A549 (cell line): Measurements from ENCODE around the gene TNFRSF21. TPM values are rescaled to one million over a fixed set of nuclear protein-coding genes. Genes with fewer than 3 reads are reported as not detected.

ENCODE experiments used
- BHLHE40 ChIP-seq: IDR thresholded peaks from 2 replicates; pipeline ENCODE4 v1.6.1; 2012; ENCODE audit warnings: low read depth, low read length, inconsistent platforms
- CBX2 ChIP-seq: fragments of 200-600 bp; sonication (generic); IDR thresholded peaks from 2 replicates; pipeline ENCODE4 v1.6.1; 2016; ENCODE audit warnings: low read depth, mild to moderate bottlenecking, borderline replicate concordance
- CBX8 ChIP-seq: fragments of 200-600 bp; sonication (generic); IDR thresholded peaks from 2 replicates; pipeline ENCODE4 v1.6.1; 2016
- CEBPB ChIP-seq, 2 experiments: fragments of >200 bp in 1 of 2; sonication (Bioruptor Twin) in 1 of 2; formaldehyde crosslinking in 1 of 2; IDR thresholded peaks; 2 replicates each; pipeline ENCODE4 v1.6.1; 2012 to 2016
- CHD4 ChIP-seq: fragments of 200-600 bp; sonication (generic); IDR thresholded peaks from 2 replicates; pipeline ENCODE4 v1.6.1; 2016; ENCODE audit warnings: antibody characterized with exemption, mild to moderate bottlenecking, borderline replicate concordance
- FOSB ChIP-seq: fragments of 250-450 bp; sonication (Bioruptor Pico); IDR thresholded peaks from 2 replicates; pipeline ENCODE4 v1.5.0; 2020; ENCODE audit warnings: mild to moderate bottlenecking, moderate library complexity
- GATA3 ChIP-seq: IDR thresholded peaks from 2 replicates; pipeline ENCODE4 v1.6.1; 2012; ENCODE audit warnings: borderline replicate concordance
- HEYL ChIP-seq: fragments of 250-450 bp; sonication (Bioruptor Pico); IDR thresholded peaks from 2 replicates; pipeline ENCODE4 v1.8.0; 2021; ENCODE audit warnings: mild to moderate bottlenecking, moderate library complexity
- HOXB13 ChIP-seq: fragments of 250-450 bp; sonication (Bioruptor Pico); IDR thresholded peaks from 2 replicates; pipeline ENCODE4 v1.5.0; 2020; ENCODE audit warnings: low read depth, mild to moderate bottlenecking, moderate library complexity
- JUN ChIP-seq, 2 experiments: fragments of >200 bp; sonication (Bioruptor Twin); formaldehyde crosslinking; IDR thresholded peaks; 2 replicates in 1 of 2; 3 replicates in 1 of 2; pipeline ENCODE4 v1.6.1; 2016 to 2017
- KDM5A ChIP-seq: fragments of 200-600 bp; sonication (generic); IDR thresholded peaks from 2 replicates; pipeline ENCODE4 v1.6.1; 2016; ENCODE audit warnings: antibody characterized with exemption, mild to moderate bottlenecking
- MAFK ChIP-seq: fragments of 450-650 bp; IDR thresholded peaks from 2 replicates; pipeline ENCODE4 v1.6.1; 2014; ENCODE audit not compliant: partially characterized antibody
- NFE2L2 ChIP-seq: fragments of 150-350 bp; conservative IDR thresholded peaks from 2 replicates; pipeline ENCODE4 v1.6.1; 2014; ENCODE audit warnings: low read length
- POLR2A ChIP-seq: IDR thresholded peaks from 2 replicates; pipeline ENCODE4 v1.6.1; 2012; ENCODE audit warnings: mild to moderate bottlenecking, low read length
- RAD21 ChIP-seq, 2 experiments: fragments of >200 bp in 1 of 2; sonication (Bioruptor Twin) in 1 of 2; formaldehyde crosslinking in 1 of 2; IDR thresholded peaks in 1 of 2; conservative IDR thresholded peaks in 1 of 2; 2 replicates in 1 of 2; 3 replicates in 1 of 2; pipeline ENCODE4 v1.6.1; 2012 to 2018; ENCODE audit warnings: inconsistent platforms in 1 of 2
- RCOR1 ChIP-seq: fragments of 150-350 bp; IDR thresholded peaks from 2 replicates; pipeline ENCODE4 v1.6.1; 2014; ENCODE audit warnings: antibody characterized with exemption, low read length, low read depth
- SMC3 ChIP-seq: fragments of >200 bp; sonication (Bioruptor Twin); formaldehyde crosslinking; IDR thresholded peaks from 3 replicates; pipeline ENCODE4 v1.6.1; 2018; ENCODE audit warnings: inconsistent platforms
- SREBF2 ChIP-seq: fragments of 450-650 bp; IDR thresholded peaks from 2 replicates; pipeline ENCODE4 v1.6.1; 2014; ENCODE audit warnings: mild to moderate bottlenecking, moderate library complexity
- TP53 ChIP-seq: fragments of 250-450 bp; sonication (Bioruptor Pico); IDR thresholded peaks from 2 replicates; pipeline ENCODE4 v1.5.0; 2021; ENCODE audit warnings: mild to moderate bottlenecking, moderate library complexity
- ZC3H11A ChIP-seq: fragments of 450-650 bp; IDR thresholded peaks from 2 replicates; pipeline ENCODE4 v1.6.1; 2014; ENCODE audit warnings: antibody characterized with exemption, mild to moderate bottlenecking
- ZFP36 ChIP-seq: fragments of 450-650 bp; IDR thresholded peaks from 2 replicates; pipeline ENCODE4 v1.6.1; 2014; ENCODE audit warnings: borderline replicate concordance; ENCODE audit not compliant: partially characterized antibody
- ZNF302 ChIP-seq: fragments of 250-450 bp; sonication (Bioruptor Pico); IDR thresholded peaks from 2 replicates; pipeline ENCODE4 v1.9.0; 2021; ENCODE audit warnings: inconsistent platforms, mild to moderate bottlenecking, moderate library complexity
- polyA plus RNA-seq, 4 experiments: library from polyadenylated mRNA; depleted of rRNA in 3 of 4; stranded (reverse); fragments of >200 nt; fragmentation: RNase III in 1 of 4; extraction: RNeasy Plus Mini Kit Qiagen cat#74134 plus additional on column Dnase treatment in 1 of 4; gene quantifications; 2 replicates in 3 of 4; 3 replicates in 1 of 4; pipeline ENCODE4 v1.2.3, GENCODE V29; 2011 to 2017
- TF ChIP-seq, protein P1 (sequence below): fragments of 200-600 bp; sonication (generic); IDR thresholded peaks from 2 replicates; pipeline ENCODE4 v1.6.1; 2016; ENCODE audit warnings: antibody characterized with exemption, mild to moderate bottlenecking, moderate library complexity
- TF ChIP-seq, protein P2 (sequence below): fragments of >200 bp; sonication (Bioruptor Twin); formaldehyde crosslinking; IDR thresholded peaks from 3 replicates; pipeline ENCODE4 v1.6.1; 2016
- TF ChIP-seq, protein P3 (sequence below): fragments of >200 bp; sonication (Bioruptor Twin); formaldehyde crosslinking; IDR thresholded peaks from 3 replicates; pipeline ENCODE4 v1.5.1; 2016

Gene TNFRSF21
- polyA plus RNA-seq, 2 of the 4 experiments (the other 2 are of a cell fraction) = 14.1 to 15.6 TPM

DNA sequence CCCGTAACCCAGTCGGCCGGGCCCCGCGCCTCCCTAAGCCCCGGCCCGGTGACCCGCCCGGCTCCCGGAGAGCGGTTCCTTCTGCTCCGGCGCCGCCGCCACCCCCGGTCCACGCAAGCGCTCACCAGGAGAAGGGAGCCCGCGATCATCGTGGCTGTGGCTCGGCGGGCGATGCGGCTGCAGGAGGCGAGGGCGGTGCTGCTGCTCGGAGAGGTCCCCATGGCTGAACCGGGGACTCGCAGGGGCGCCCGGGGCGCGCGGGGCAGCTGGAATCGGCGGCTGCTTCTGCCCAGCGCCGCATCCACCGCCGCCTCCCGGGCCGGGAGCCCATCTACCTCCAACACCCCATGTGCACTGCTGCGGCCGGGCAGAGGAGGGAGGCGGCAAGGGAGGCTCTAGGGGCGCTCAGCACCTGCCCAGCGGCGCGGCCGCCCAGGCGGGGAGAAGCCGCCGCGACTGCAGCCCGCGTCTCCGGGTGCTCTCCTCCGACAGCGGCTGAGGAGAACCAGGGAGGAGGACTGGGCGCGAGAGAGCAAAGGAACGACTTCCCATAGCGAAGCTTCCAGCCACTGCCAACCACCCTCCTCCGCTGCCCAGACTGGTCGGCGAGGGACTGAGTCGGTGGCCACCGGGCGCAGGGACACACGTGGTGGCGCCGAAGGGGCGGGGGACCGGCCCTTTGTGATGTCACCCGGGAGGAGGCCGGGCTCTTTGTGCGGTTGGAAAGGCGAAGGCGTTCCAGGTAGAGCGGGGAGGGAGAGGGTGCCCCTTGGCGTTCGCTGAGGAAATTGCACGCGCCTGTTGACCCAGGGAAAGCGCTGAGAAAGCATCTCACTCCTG lies at the start of gene TNFRSF21 (continued):
- TF ChIP-seq CHD4 = no peak
- TF ChIP-seq GATA3 = no peak; the same call in 1 of the 2 replicates
- no peak for TF ChIP-seq HOXB13 (CRISPR knock-in tag)
- no peak for TF ChIP-seq NFE2L2
- no peak for TF ChIP-seq ZC3H11A
- peak; percentile 87 for TF ChIP-seq POLR2A
- TF ChIP-seq HEYL (CRISPR knock-in tag) = no peak
- TF ChIP-seq JUN (IDR thresholded peaks at IDR 0.05) = peak in 1 of 2 experiments; percentile 72; a peak in 3 of 5 replicates
- no peak for TF ChIP-seq CBX8
- TF ChIP-seq, protein P1, sequence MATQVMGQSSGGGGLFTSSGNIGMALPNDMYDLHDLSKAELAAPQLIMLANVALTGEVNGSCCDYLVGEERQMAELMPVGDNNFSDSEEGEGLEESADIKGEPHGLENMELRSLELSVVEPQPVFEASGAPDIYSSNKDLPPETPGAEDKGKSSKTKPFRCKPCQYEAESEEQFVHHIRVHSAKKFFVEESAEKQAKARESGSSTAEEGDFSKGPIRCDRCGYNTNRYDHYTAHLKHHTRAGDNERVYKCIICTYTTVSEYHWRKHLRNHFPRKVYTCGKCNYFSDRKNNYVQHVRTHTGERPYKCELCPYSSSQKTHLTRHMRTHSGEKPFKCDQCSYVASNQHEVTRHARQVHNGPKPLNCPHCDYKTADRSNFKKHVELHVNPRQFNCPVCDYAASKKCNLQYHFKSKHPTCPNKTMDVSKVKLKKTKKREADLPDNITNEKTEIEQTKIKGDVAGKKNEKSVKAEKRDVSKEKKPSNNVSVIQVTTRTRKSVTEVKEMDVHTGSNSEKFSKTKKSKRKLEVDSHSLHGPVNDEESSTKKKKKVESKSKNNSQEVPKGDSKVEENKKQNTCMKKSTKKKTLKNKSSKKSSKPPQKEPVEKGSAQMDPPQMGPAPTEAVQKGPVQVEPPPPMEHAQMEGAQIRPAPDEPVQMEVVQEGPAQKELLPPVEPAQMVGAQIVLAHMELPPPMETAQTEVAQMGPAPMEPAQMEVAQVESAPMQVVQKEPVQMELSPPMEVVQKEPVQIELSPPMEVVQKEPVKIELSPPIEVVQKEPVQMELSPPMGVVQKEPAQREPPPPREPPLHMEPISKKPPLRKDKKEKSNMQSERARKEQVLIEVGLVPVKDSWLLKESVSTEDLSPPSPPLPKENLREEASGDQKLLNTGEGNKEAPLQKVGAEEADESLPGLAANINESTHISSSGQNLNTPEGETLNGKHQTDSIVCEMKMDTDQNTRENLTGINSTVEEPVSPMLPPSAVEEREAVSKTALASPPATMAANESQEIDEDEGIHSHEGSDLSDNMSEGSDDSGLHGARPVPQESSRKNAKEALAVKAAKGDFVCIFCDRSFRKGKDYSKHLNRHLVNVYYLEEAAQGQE = no peak
- TF ChIP-seq KDM5A = no peak
- no peak for TF ChIP-seq TP53 (CRISPR knock-in tag)
- TF ChIP-seq, protein P2, sequence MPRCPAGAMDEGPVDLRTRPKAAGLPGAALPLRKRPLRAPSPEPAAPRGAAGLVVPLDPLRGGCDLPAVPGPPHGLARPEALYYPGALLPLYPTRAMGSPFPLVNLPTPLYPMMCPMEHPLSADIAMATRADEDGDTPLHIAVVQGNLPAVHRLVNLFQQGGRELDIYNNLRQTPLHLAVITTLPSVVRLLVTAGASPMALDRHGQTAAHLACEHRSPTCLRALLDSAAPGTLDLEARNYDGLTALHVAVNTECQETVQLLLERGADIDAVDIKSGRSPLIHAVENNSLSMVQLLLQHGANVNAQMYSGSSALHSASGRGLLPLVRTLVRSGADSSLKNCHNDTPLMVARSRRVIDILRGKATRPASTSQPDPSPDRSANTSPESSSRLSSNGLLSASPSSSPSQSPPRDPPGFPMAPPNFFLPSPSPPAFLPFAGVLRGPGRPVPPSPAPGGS = peak; percentile 61; the same call in 1 of the 3 replicates
- TF ChIP-seq, protein P3, sequence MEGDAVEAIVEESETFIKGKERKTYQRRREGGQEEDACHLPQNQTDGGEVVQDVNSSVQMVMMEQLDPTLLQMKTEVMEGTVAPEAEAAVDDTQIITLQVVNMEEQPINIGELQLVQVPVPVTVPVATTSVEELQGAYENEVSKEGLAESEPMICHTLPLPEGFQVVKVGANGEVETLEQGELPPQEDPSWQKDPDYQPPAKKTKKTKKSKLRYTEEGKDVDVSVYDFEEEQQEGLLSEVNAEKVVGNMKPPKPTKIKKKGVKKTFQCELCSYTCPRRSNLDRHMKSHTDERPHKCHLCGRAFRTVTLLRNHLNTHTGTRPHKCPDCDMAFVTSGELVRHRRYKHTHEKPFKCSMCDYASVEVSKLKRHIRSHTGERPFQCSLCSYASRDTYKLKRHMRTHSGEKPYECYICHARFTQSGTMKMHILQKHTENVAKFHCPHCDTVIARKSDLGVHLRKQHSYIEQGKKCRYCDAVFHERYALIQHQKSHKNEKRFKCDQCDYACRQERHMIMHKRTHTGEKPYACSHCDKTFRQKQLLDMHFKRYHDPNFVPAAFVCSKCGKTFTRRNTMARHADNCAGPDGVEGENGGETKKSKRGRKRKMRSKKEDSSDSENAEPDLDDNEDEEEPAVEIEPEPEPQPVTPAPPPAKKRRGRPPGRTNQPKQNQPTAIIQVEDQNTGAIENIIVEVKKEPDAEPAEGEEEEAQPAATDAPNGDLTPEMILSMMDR = peak; percentile 72
- peak; percentile 77 for TF ChIP-seq MAFK
- no peak for TF ChIP-seq FOSB (CRISPR knock-in tag)
- TF ChIP-seq RCOR1 = no peak
- TF ChIP-seq ZNF302 = no peak
- TF ChIP-seq SMC3 = peak; percentile 97
- TF ChIP-seq BHLHE40 = no peak
- TF ChIP-seq CEBPB (IDR thresholded peaks at IDR 0.05) = no peak
- peak; percentile 90 to 95 for TF ChIP-seq RAD21 (conservative IDR thresholded peaks at IDR 0.05 in 1 of 2, IDR thresholded peaks at IDR 0.05 in 1 of 2)
- no peak for TF ChIP-seq SREBF2
- no peak for TF ChIP-seq ZFP36
- no peak for TF ChIP-seq CBX2
